Measurements from ENCODE around the gene CRY1.

Gene CRY1

GRCh38 chr12:107064243-107064642 lies 29.1 kb downstream of the CRY1 start:
- H3K9me3 ChIP-seq = no peaks in the 10 kb centered on the region
- no peak overlapping the region for H3K27ac ChIP-seq
- TF ChIP-seq CTCF (IDR thresholded peaks at IDR 0.05) = no peak

GRCh38 chr12:107058190-107058589 lies 35.2 kb downstream of the CRY1 start:
- Histone ChIP-seq H3K4me3 (ENCODE audit: low read depth in 1 of 2, low read length in 1 of 2) (no peak overlapping the region), H3K27ac (no peak overlapping the region), H3K27me3 (no peaks in the 10 kb centered on the region), H3K36me3 (no peaks in the 10 kb centered on the region), H3K9me3 (peaks cover 7% of the 10 kb centered on the region), H3K4me1 (ENCODE audit: control insufficient read depth in 1 of 2, insufficient read depth in 1 of 2, low read depth in 1 of 2, low read length in 1 of 2) (no peaks in the 10 kb centered on the region)
- no peak for TF ChIP-seq CTCF (IDR thresholded peaks at IDR 0.05)

More at GRCh38 chr12:107064243-107064642, 29.1 kb downstream of the CRY1 start:
- no peaks in the 10 kb centered on the region for H3K36me3 ChIP-seq
- no peak overlapping the region for H3K4me3 ChIP-seq (ENCODE audit: low read depth in 1 of 2, low read length in 1 of 2)
- H3K27me3 ChIP-seq = no peaks in the 10 kb centered on the region
- H3K4me1 ChIP-seq (ENCODE audit: control insufficient read depth in 1 of 2, insufficient read depth in 1 of 2, low read depth in 1 of 2, low read length in 1 of 2) = no peaks in the 10 kb centered on the region

GRCh38 chr12:107057071-107057834 lies 36.1 kb downstream of the CRY1 start:
- Histone ChIP-seq H3K4me3 (ENCODE audit: low read depth in 1 of 2, low read length in 1 of 2) (no peak overlapping the region), H3K4me1 (ENCODE audit: control insufficient read depth in 1 of 2, insufficient read depth in 1 of 2, low read depth in 1 of 2, low read length in 1 of 2) (no peaks in the 10 kb centered on the region), H3K9me3 (peaks cover 8% of the 10 kb centered on the region), H3K36me3 (no peaks in the 10 kb centered on the region), H3K27ac (no peak overlapping the region), H3K27me3 (no peaks in the 10 kb centered on the region)
- no peak for TF ChIP-seq CTCF (IDR thresholded peaks at IDR 0.05)

GRCh38 chr12:107053709-107054108 lies 39.6 kb downstream of the CRY1 start:
- no peaks in the 10 kb centered on the region for H3K4me1 ChIP-seq (ENCODE audit: control insufficient read depth in 1 of 2, insufficient read depth in 1 of 2, low read depth in 1 of 2, low read length in 1 of 2)
- no peak overlapping the region for H3K4me3 ChIP-seq (ENCODE audit: low read depth in 1 of 2, low read length in 1 of 2)
- no peak for TF ChIP-seq CTCF (IDR thresholded peaks at IDR 0.05)
- H3K9me3 ChIP-seq = peaks cover 8% of the 10 kb centered on the region
- no peaks in the 10 kb centered on the region for H3K27me3 ChIP-seq
- no peaks in the 10 kb centered on the region for H3K36me3 ChIP-seq
- H3K27ac ChIP-seq = no peak overlapping the region

GRCh38 chr12:107045186-107045585 lies 48.2 kb downstream of the CRY1 start:
- Histone ChIP-seq H3K4me3 (ENCODE audit: low read depth in 1 of 2, low read length in 1 of 2) (no peak overlapping the region), H3K27me3 (no peaks in the 10 kb centered on the region), H3K27ac (no peak overlapping the region), H3K4me1 (ENCODE audit: control insufficient read depth in 1 of 2, insufficient read depth in 1 of 2, low read depth in 1 of 2, low read length in 1 of 2) (no peaks in the 10 kb centered on the region), H3K36me3 (no peaks in the 10 kb centered on the region), H3K9me3 (no peaks in the 10 kb centered on the region)
- TF ChIP-seq CTCF (IDR thresholded peaks at IDR 0.05) = no peak

All from neutrophil (primary cell).